Peyer's patch (tissue), 4 donors: Measurements from ENCODE around the gene DLX6.

ENCODE experiments used
- CTCF ChIP-seq, 6 experiments: fragments of 450-650 bp in 4 of 6; fragments of 200-600 bp in 2 of 6; sonication (generic) in 1 of 6; IDR thresholded peaks; one replicate each; pipeline ENCODE4 v1.5.1; 2017 to 2019; ENCODE audit warnings: antibody characterized with exemption in 6 of 6, mild to moderate bottlenecking in 3 of 6, moderate library complexity in 1 of 6
- POLR2A ChIP-seq, 2 donors: fragments of 450-650 bp; IDR thresholded peaks; one replicate each; pipeline ENCODE4 v1.5.1; 2017; ENCODE audit warnings: antibody characterized with exemption in 2 of 2, mild to moderate bottlenecking in 2 of 2, moderate library complexity in 2 of 2

DNA sequence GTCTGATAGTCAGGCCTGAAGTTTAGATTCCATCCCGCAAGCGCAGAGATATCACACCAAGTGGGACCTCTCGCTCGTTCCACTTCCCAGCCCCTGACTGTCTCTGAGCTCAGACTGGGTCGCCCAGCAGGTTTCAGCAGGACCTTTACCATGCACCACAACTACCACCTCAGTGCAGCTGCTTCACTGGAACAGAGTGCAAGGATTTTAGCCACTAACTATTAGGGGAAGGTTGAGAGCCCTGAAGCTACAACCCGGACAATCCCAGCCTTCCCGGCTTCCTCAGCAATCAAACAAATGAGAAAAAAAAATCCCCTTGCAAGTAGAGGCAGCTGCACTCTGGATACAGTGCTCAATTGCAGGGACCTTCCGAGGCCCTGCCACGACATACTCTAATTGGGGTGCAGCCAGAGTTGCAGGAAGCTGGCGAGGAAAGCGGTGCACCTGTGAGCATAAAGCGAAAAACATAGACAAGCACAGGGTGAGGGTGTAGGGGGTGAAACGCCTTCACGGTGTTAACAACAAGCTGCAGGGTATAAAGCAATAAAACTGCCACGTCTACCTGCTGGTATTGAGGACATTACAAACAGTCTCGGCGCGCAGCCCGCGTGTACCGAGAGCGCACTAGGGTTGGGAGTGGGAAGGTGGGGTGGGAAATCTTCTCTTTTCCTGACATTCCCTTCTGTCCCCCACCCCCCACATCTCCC, 2.6 kb upstream of the DLX6 start:
- TF ChIP-seq POLR2A (IDR thresholded peaks at IDR 0.05) (no peak), CTCF (IDR thresholded peaks at IDR 0.05) (no peak)
